HepG2 (cell line): Measurements from ENCODE around the gene DDX10. TPM values are rescaled to one million over a fixed set of nuclear protein-coding genes. Genes with fewer than 3 reads are reported as not detected.

Experiments
- ATAC-seq: fragments of 200-7000 bp; cut with Tn5 transposase; 3 replicates; pipeline ENCODE4 v1.9.1; 2020; ENCODE audit warnings: mild to moderate bottlenecking, moderate library complexity
- BruUV-seq: library from RNA; stranded (reverse); fragments of 400-500 nt; replicated peaks from 2 replicates; lab custom pipeline; 2021; lab: Mats Ljungman, UMichigan
- CTCF ChIA-PET: fragments of 300-600 bp; formaldehyde crosslinking; extraction: SDS; loops from one replicate; lab custom pipeline; 2021; ENCODE audit warnings: low total read pairs, inconsistent platforms, low intra/inter-chr PET ratio; lab: Yijun Ruan, JAX
- POLR2A ChIA-PET: fragments of 350-600 bp; sonication (Branson Sonifier 250); formaldehyde crosslinking; loops from one replicate; lab custom pipeline; 2020; ENCODE audit warnings: antibody characterized with exemption, inconsistent platforms; lab: Yijun Ruan, JAX
- DNase-seq: peaks from one replicate; pipeline ENCODE4 v3.0.0-alpha.2; 2015; ENCODE audit warnings: low spot score
- FAIRE-seq: peaks from 3 replicates; lab custom pipeline; 2011; peaks lifted over from hg19 to GRCh38; lab: Jason Lieb, UNC
- H2AFZ ChIP-seq: one replicate; pipeline ENCODE4 v1.6.1; 2011; ENCODE audit warnings: low read length, inconsistent platforms
- H3K27ac ChIP-seq: fragments of 300-600 bp; 3 replicates; pipeline ENCODE4 v1.8.0; 2011; ENCODE audit warnings: mixed run types, mild to moderate bottlenecking, mixed read lengths, low read length, inconsistent platforms; ENCODE audit not compliant: insufficient read depth; ENCODE audit errors: extremely low read length
- H3K27me3 ChIP-seq, 2 experiments: fragments of 200-600 bp in 1 of 2; 2 replicates in 1 of 2; 3 replicates in 1 of 2; pipeline versions ENCODE4 v1.6.0 to v1.8.0; 2011; ENCODE audit warnings: low read length in 2 of 2, mild to moderate bottlenecking in 2 of 2, moderate library complexity in 2 of 2, inconsistent platforms in 1 of 2; ENCODE audit not compliant: insufficient read depth in 2 of 2, control insufficient read depth in 1 of 2
- H3K36me3 ChIP-seq, 2 experiments: fragments of 200-600 bp in 1 of 2; replicated peaks in 1 of 2; 2 replicates in 1 of 2; 3 replicates in 1 of 2; pipeline versions ENCODE4 v1.5.1 to v1.8.0; 2011; ENCODE audit warnings: low read length in 2 of 2, inconsistent platforms in 1 of 2; ENCODE audit not compliant: insufficient read depth in 2 of 2, control insufficient read depth in 1 of 2
- H3K4me1 ChIP-seq: 2 replicates; pipeline ENCODE4 v1.5.1; 2012; ENCODE audit warnings: low read length, inconsistent platforms; ENCODE audit not compliant: insufficient read depth
- H3K4me2 ChIP-seq: 2 replicates; pipeline ENCODE4 v1.6.0; 2011; ENCODE audit warnings: low read depth, low read length, inconsistent platforms
- H3K4me3 ChIP-seq, 3 experiments: fragments of 200-600 bp in 1 of 3; sonication (generic), shearing (Covaris generic) in 1 of 3; replicated peaks in 1 of 3; 2 replicates each; pipeline ENCODE4 v1.5.1; 2011 to 2016; ENCODE audit warnings: low read length in 3 of 3, inconsistent platforms in 2 of 3, low read depth in 2 of 3, mild to moderate bottlenecking in 2 of 3, control low read depth in 1 of 3, mixed read lengths in 1 of 3; ENCODE audit not compliant: insufficient read depth in 1 of 3
- H3K79me2 ChIP-seq: one replicate; pipeline ENCODE4 v1.6.1; 2011; ENCODE audit warnings: low read length, inconsistent platforms; ENCODE audit not compliant: insufficient read depth
- H3K9ac ChIP-seq: 2 replicates; pipeline ENCODE4 v1.6.0; 2011; ENCODE audit warnings: mild to moderate bottlenecking, low read depth, low read length, inconsistent platforms; ENCODE audit not compliant: insufficient read depth
- H3K9me3 ChIP-seq: 2 replicates; pipeline ENCODE4 v1.5.1; 2012; ENCODE audit warnings: mild to moderate bottlenecking, low read length
- H4K20me1 ChIP-seq: 2 replicates; pipeline ENCODE4 v1.6.0; 2011; ENCODE audit warnings: inconsistent platforms, mild to moderate bottlenecking, low read length, moderate library complexity; ENCODE audit not compliant: insufficient read depth
- ATF3 ChIP-seq: sonication (generic); formaldehyde crosslinking; IDR thresholded peaks from 2 replicates; pipeline ENCODE4 v1.4.0; 2020; ENCODE audit warnings: missing genetic modification reagents
- RAD21 ChIP-seq: fragments of 450-650 bp; formaldehyde crosslinking; IDR thresholded peaks from 2 replicates; pipeline ENCODE4 v1.5.0; 2020; ENCODE audit warnings: mild to moderate bottlenecking
- SOX6 ChIP-seq, 2 experiments: fragments of 450-650 bp in 1 of 2; sonication (generic) in 1 of 2; formaldehyde crosslinking in 1 of 2; IDR thresholded peaks; 2 replicates each; pipeline versions ENCODE4 v1.4.0 to v1.6.1; 2017 to 2020; ENCODE audit warnings: antibody characterized with exemption in 1 of 2, mild to moderate bottlenecking in 1 of 2, missing genetic modification reagents in 1 of 2
- ZNF232 ChIP-seq: sonication (generic); formaldehyde crosslinking; IDR thresholded peaks from 2 replicates; pipeline ENCODE4 v1.4.0; 2020; ENCODE audit warnings: missing genetic modification reagents, borderline replicate concordance
- ZNF740 ChIP-seq: sonication (generic); formaldehyde crosslinking; IDR thresholded peaks from 2 replicates; pipeline ENCODE4 v1.4.0; 2020; ENCODE audit warnings: missing genetic modification reagents
- WGBS: methylation state at CpG from one replicate; pipeline ENCODE4 v1.1.6; 2017; ENCODE audit warnings: low lambda C conversion rate; 5-methylcytosine and 5-hydroxymethylcytosine counted together
- in situ Hi-C: cut with HindIII; loops from 2 replicates; pipeline ENCODE4 v1.10.0; 2017; ENCODE audit warnings: low pct_unique_long_range_greater_than_20kb; ENCODE audit not compliant: extremely low pct_ligation_motif_present
- intact Hi-C: fragments of 100-400 bp; cut with micrococcal nuclease; formaldehyde crosslinking; loops from one replicate; pipeline ENCODE4 v1.10.0; 2022; ENCODE audit not compliant: unreplicated experiment
- polyA plus RNA-seq, 8 experiments: library from polyadenylated mRNA; depleted of rRNA in 3 of 8; stranded (reverse) in 7 of 8; unstranded in 1 of 8; fragments of >200 nt; fragmentation: Illumina TruSeq in 4 of 8; extraction: Trizol in 4 of 8; gene quantifications; 2 replicates each; pipeline versions ENCODE4 v1.2.1 to v1.2.3, GENCODE V29; 2011 to 2016; ENCODE audit warnings: low read depth in 4 of 8, missing spikeins in 1 of 8, mixed read lengths in 1 of 8; ENCODE audit not compliant: insufficient read depth in 1 of 8
- total RNA-seq, 5 experiments: library from RNA; depleted of rRNA; stranded (reverse); fragments of >200 nt; fragmentation: Illumina TruSeq; extraction: Trizol; gene quantifications; 2 replicates each; pipeline ENCODE4 v1.2.3, GENCODE V29; 2016; ENCODE audit warnings: low read depth in 1 of 5
- TF ChIP-seq, protein P1 (sequence below): sonication (generic); formaldehyde crosslinking; IDR thresholded peaks from 2 replicates; pipeline ENCODE4 v1.4.0; 2020; ENCODE audit warnings: mild to moderate bottlenecking, missing genetic modification reagents

DDX10 gene
- total and polyA plus RNA-seq, 2 of the 13 experiments (the other 11 are each of a cell fraction or from before 2014, with no cell fraction given) = 17.0 to 32.0 TPM

DNA sequence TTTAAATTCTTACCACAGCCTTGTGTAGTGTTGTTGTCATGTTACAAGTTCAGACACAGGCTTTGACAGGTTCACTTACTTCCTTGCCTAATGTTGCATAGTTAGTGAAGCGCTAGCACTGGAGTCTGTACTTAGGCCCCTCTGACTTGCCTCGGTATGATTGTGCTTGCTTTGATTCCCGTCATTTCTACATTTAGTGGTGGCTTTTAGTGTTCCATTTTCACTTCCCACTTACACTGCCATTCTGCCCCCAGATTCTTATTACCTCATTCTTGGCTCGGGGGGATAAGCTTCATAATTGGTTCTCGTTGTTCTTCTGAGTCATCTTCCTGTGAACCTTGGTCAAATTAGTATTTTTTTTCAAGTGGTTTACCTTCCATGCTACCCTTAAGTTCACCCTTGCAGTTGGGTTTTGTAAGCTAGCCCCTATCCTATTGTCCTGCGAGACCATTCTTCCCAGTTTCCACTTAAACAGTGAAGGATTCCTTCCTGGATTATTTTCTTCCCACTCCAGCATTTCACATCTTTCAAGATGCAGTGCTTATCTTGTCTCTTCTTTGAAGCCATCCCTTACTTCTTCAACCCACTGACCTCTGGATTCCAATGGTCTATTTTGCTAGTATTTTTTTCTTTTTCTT, 68.7 kb downstream of the DDX10 start:
- Histone ChIP-seq H3K4me3 (no peak overlapping the region), H2AFZ (no peak overlapping the region), H3K27me3 (no peaks in the 10 kb centered on the region), H3K9ac (no peak overlapping the region), H3K9me3 (no peaks in the 10 kb centered on the region), H3K27ac (no peak overlapping the region), H3K79me2 (peaks cover 5% of the 10 kb centered on the region), H3K36me3 (peaks cover 0 to 4% of the 10 kb centered on the region in 2 experiments; a peak in 2 of 5 replicates), H3K4me2 (no peak overlapping the region), H4K20me1 (no peaks in the 10 kb centered on the region), H3K4me1 (peaks cover 5% of the 10 kb centered on the region; the same call in 1 of the 2 replicates)
- in situ Hi-C loops = no loop called here
- BruUV-seq = no TSS peak
- intact Hi-C loops = no loop called here
- ATAC-seq (no peak), FAIRE-seq (no peak), DNase-seq (no peak)
- WGBS = 93% methylated on average over 6 of the region's 6 CpGs
- TF ChIP-seq, protein P1, sequence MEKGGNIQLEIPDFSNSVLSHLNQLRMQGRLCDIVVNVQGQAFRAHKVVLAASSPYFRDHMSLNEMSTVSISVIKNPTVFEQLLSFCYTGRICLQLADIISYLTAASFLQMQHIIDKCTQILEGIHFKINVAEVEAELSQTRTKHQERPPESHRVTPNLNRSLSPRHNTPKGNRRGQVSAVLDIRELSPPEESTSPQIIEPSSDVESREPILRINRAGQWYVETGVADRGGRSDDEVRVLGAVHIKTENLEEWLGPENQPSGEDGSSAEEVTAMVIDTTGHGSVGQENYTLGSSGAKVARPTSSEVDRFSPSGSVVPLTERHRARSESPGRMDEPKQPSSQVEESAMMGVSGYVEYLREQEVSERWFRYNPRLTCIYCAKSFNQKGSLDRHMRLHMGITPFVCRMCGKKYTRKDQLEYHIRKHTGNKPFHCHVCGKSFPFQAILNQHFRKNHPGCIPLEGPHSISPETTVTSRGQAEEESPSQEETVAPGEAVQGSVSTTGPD (CRISPR knock-in tag) = no peak
- TF ChIP-seq ZNF232 (CRISPR knock-in tag) = no peak
- ChIA-PET POLR2A (no interaction called here), CTCF (no interaction called here)

DNA sequence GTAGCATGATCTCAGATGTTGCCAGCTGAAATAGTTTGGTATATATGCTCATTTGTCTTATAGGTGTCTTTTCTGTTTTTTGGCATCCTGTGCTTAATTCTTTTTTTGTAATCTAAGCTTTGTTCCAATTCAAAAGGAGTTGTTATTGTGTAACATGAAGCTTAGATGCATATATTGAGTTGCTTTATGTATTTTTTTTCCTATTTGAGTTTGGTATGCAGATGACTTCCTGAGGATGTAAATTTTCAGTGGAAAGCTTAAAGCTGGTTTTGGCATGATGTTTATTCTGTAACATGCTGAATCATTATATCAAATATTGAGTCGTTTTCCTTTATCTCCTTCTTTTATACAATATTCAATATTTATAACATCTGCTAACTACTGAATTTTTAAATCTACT, 69.4 kb downstream of the DDX10 start:
- intact Hi-C loops = no loop called here
- no peaks in the 10 kb centered on the region for H3K9me3 ChIP-seq
- WGBS = 95% methylated on average over 1 of the region's 1 CpG
- no peak for TF ChIP-seq RAD21 (CRISPR knock-in tag)
- TF ChIP-seq ZNF740 (CRISPR knock-in tag) = no peak
- TF ChIP-seq ATF3 (CRISPR knock-in tag) = no peak
- no peak for TF ChIP-seq SOX6 (IDR thresholded peaks at IDR 0.05)
- TF ChIP-seq SOX6 (CRISPR knock-in tag; IDR thresholded peaks at IDR 0.05) = no peak
- TF ChIP-seq, all 625 proteins: peak for 0
- Histone ChIP-seq H3K4me1 (peaks cover 5% of the 10 kb centered on the region; the same call in 1 of the 2 replicates), H3K79me2 (peaks cover 5% of the 10 kb centered on the region), H3K36me3 (peaks cover 0 to 4% of the 10 kb centered on the region in 2 experiments; a peak in 2 of 5 replicates), H3K4me3 (no peak overlapping the region), H4K20me1 (no peaks in the 10 kb centered on the region), H3K27ac (no peak overlapping the region), H3K4me2 (no peak overlapping the region), H3K9ac (no peak overlapping the region), H2AFZ (no peak overlapping the region), H3K27me3 (no peaks in the 10 kb centered on the region)
- POLR2A ChIA-PET = no interaction called here
- no peak for ATAC-seq
- BruUV-seq = no TSS peak
- no peak for FAIRE-seq
- in situ Hi-C loops = no loop called here
- CTCF ChIA-PET = no interaction called here
- no peak for DNase-seq
